Body of pancreas (tissue), 4 donors: ENCODE measurements around the gene TRAPPC4.

Experiments
- POLR2A ChIP-seq, 3 donors: fragments of 450-650 bp; IDR thresholded peaks; one replicate each; pipeline ENCODE4 v1.6.1; 2016; ENCODE audit warnings: antibody characterized with exemption in 3 of 3, mild to moderate bottlenecking in 2 of 3
- TF ChIP-seq, protein P1 (sequence below), 7 experiments: fragments of 450-650 bp in 4 of 7; fragments of 200-600 bp in 3 of 7; sonication (generic) in 3 of 7; IDR thresholded peaks; one replicate each; pipeline ENCODE4 v1.5.1; 2016 to 2019; ENCODE audit warnings: antibody characterized with exemption in 7 of 7

DNA sequence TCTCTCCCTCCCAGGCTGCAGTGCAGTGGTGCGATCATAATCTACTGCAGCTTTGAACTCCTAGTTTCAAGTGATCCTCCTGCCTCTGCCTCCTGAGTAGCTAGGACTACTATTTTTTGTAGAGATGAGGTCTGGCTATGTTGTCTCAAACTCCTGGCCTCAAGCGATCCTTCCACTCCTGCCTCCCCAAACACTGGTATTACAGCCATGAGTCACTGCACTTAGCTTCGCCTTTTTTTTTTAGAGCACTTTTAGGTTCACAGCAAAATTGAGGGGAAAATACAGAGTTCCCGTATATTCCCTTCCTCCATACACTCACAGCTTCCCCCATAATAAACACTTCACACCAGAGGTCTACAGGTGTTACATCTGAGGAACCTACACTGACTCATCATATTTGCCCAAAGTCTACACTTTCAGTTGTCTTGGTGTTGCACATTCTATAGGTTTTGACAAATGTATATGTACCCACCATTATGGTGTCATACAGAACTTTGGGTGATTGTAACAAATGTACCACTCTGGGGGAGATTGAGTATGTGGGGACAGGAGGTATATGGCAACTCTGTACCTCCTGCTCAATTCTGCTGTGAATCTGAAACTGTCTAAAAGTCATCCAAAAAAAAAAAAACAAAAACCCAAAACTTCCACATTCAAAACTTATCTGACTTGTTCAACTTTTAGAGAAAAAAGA is 23.4 kb downstream of the TRAPPC4 start:
- no peak for TF ChIP-seq POLR2A (IDR thresholded peaks at IDR 0.05)
- TF ChIP-seq, protein P1, sequence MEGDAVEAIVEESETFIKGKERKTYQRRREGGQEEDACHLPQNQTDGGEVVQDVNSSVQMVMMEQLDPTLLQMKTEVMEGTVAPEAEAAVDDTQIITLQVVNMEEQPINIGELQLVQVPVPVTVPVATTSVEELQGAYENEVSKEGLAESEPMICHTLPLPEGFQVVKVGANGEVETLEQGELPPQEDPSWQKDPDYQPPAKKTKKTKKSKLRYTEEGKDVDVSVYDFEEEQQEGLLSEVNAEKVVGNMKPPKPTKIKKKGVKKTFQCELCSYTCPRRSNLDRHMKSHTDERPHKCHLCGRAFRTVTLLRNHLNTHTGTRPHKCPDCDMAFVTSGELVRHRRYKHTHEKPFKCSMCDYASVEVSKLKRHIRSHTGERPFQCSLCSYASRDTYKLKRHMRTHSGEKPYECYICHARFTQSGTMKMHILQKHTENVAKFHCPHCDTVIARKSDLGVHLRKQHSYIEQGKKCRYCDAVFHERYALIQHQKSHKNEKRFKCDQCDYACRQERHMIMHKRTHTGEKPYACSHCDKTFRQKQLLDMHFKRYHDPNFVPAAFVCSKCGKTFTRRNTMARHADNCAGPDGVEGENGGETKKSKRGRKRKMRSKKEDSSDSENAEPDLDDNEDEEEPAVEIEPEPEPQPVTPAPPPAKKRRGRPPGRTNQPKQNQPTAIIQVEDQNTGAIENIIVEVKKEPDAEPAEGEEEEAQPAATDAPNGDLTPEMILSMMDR (IDR thresholded peaks at IDR 0.05): no peak
